CD14-positive monocyte (primary cell): ENCODE results near the gene SIM1. TPM values are rescaled to one million over a fixed set of nuclear protein-coding genes. Genes with fewer than 3 reads are reported as not detected.

ENCODE experiments used
- DNase-seq, 3 donors: peaks; one replicate each; pipeline ENCODE4 v3.0.0-alpha.2; 2011 to 2022
- H2AFZ ChIP-seq: 2 replicates; pipeline ENCODE4 v1.6.0; 2012; ENCODE audit warnings: mild to moderate bottlenecking, low read depth, low read length, inconsistent platforms; ENCODE audit not compliant: insufficient read depth, poor library complexity, severe bottlenecking
- H3K27ac ChIP-seq, 2 donors: 1 replicate in 1 of 2; 2 replicates in 1 of 2; pipeline ENCODE4 v1.5.1; 2012 to 2013; ENCODE audit warnings: low read length in 2 of 2, control low read depth in 1 of 2, inconsistent platforms in 1 of 2, low read depth in 1 of 2, mild to moderate bottlenecking in 1 of 2
- H3K27me3 ChIP-seq, 2 donors: one replicate each; pipeline versions ENCODE4 v1.6.0 to v1.6.1; 2011 to 2013; ENCODE audit warnings: low read length in 2 of 2; ENCODE audit not compliant: control insufficient read depth in 2 of 2, insufficient read depth in 2 of 2
- H3K36me3 ChIP-seq, 2 donors: replicated peaks in 1 of 2; 1 replicate in 1 of 2; 2 replicates in 1 of 2; pipeline versions ENCODE4 v1.5.1 to v1.6.1; 2012 to 2013; ENCODE audit warnings: low read length in 2 of 2, control low read depth in 1 of 2, inconsistent platforms in 1 of 2, mild to moderate bottlenecking in 1 of 2; ENCODE audit not compliant: insufficient read depth in 2 of 2, control insufficient read depth in 1 of 2
- H3K4me1 ChIP-seq, 2 donors: 1 replicate in 1 of 2; 2 replicates in 1 of 2; pipeline versions ENCODE4 v1.5.1 to v1.6.1; 2012 to 2013; ENCODE audit warnings: low read length in 2 of 2, control low read depth in 1 of 2, inconsistent platforms in 1 of 2, mild to moderate bottlenecking in 1 of 2, moderate library complexity in 1 of 2; ENCODE audit not compliant: insufficient read depth in 2 of 2, control insufficient read depth in 1 of 2
- H3K4me2 ChIP-seq: replicated peaks from 2 replicates; pipeline ENCODE3; 2012; ENCODE audit warnings: low read length, moderate library complexity, mild to moderate bottlenecking; ENCODE audit not compliant: poor library complexity, severe bottlenecking; ENCODE audit errors: extremely low read depth
- H3K4me3 ChIP-seq, 3 experiments: fragments of 200-600 bp in 1 of 3; sonication (generic) in 1 of 3; replicated peaks in 1 of 3; 1 replicate in 2 of 3; 2 replicates in 1 of 3; pipeline ENCODE4 v1.5.1; 2011 to 2013; ENCODE audit warnings: low read length in 3 of 3, mild to moderate bottlenecking in 3 of 3, control low read depth in 2 of 3, low read depth in 2 of 3, inconsistent platforms in 1 of 3, moderate library complexity in 1 of 3
- H3K79me2 ChIP-seq: 2 replicates; pipeline ENCODE4 v1.6.0; 2012; ENCODE audit warnings: mild to moderate bottlenecking, control low read depth, inconsistent platforms, low read length, moderate library complexity; ENCODE audit not compliant: insufficient read depth
- H3K9ac ChIP-seq: 2 replicates; pipeline ENCODE4 v1.6.0; 2017; ENCODE audit warnings: low read length, mild to moderate bottlenecking; ENCODE audit not compliant: insufficient read depth, poor library complexity, severe bottlenecking
- H3K9me3 ChIP-seq, 2 donors: replicated peaks in 1 of 2; 1 replicate in 1 of 2; 2 replicates in 1 of 2; pipeline versions ENCODE4 v1.5.1 to v1.6.1; 2012 to 2013; ENCODE audit warnings: low read length in 2 of 2, control low read depth in 1 of 2; ENCODE audit not compliant: control insufficient read depth in 1 of 2, insufficient read depth in 1 of 2
- H4K20me1 ChIP-seq: 2 replicates; pipeline ENCODE4 v1.6.0; 2012; ENCODE audit warnings: mild to moderate bottlenecking, low read length, control low read depth, moderate library complexity; ENCODE audit not compliant: insufficient read depth
- H3K27ac Mint-ChIP-seq, 7 donors: one replicate each; pipeline ENCODE4 v1.8.0; 2020; ENCODE audit warnings: mild to moderate bottlenecking in 7 of 7, mixed read lengths in 7 of 7, moderate library complexity in 6 of 7, inconsistent platforms in 2 of 7
- H3K27me3 Mint-ChIP-seq, 3 donors: one replicate each; pipeline ENCODE4 v1.8.0; 2021 to 2022; ENCODE audit warnings: low read depth in 3 of 3, mild to moderate bottlenecking in 3 of 3, mixed read lengths in 3 of 3, moderate library complexity in 3 of 3, inconsistent platforms in 1 of 3
- H3K36me3 Mint-ChIP-seq, 2 donors: one replicate each; pipeline ENCODE4 v1.8.0; 2020; ENCODE audit warnings: mixed read lengths in 2 of 2, inconsistent platforms in 1 of 2, mild to moderate bottlenecking in 1 of 2
- H3K4me1 Mint-ChIP-seq: one replicate; pipeline ENCODE4 v1.8.0; 2020; ENCODE audit warnings: mild to moderate bottlenecking, mixed read lengths
- H3K4me3 Mint-ChIP-seq, 2 donors: one replicate each; pipeline ENCODE4 v1.8.0; 2020; ENCODE audit warnings: mild to moderate bottlenecking in 2 of 2, mixed read lengths in 2 of 2, moderate library complexity in 1 of 2
- H3K9me3 Mint-ChIP-seq, 7 donors: one replicate each; pipeline ENCODE4 v1.8.0; 2020 to 2022; ENCODE audit warnings: mixed read lengths in 7 of 7, mild to moderate bottlenecking in 6 of 7, moderate library complexity in 6 of 7, inconsistent platforms in 2 of 7
- CTCF ChIP-seq: fragments of 200-600 bp; IDR thresholded peaks from one replicate; pipeline ENCODE4 v1.8.0; 2022; ENCODE audit warnings: antibody characterized with exemption, mild to moderate bottlenecking
- WGBS: methylation state at CpG from one replicate; pipeline ENCODE4 v1.1.5; 2013; ENCODE audit warnings: missing lambda C conversion rate; ENCODE audit not compliant: insufficient coverage; 5-methylcytosine and 5-hydroxymethylcytosine counted together
- intact Hi-C, 2 donors: fragments of 100-400 bp; cut with micrococcal nuclease; formaldehyde crosslinking; loops; one replicate each; pipeline versions ENCODE4 v1.15.0 to v1.15.1; 2023
- polyA plus RNA-seq, 3 donors: library from polyadenylated mRNA; depleted of rRNA in 1 of 3; unstranded in 2 of 3; stranded (reverse) in 1 of 3; fragments of 300-500 nt in 2 of 3; fragments of >200 nt in 1 of 3; fragmentation: Illumina TruSeq in 2 of 3; gene quantifications; 1 replicate in 2 of 3; 2 replicates in 1 of 3; pipeline ENCODE4 v1.2.3, GENCODE V29; 2012 to 2021

Gene SIM1
- polyA plus RNA-seq, 3 donors: not detected

- intact Hi-C loops: no loop called here
- H3K27me3 ChIP-seq: peaks cover 93 to 100% of the 10 kb centered on the region in 2 donors
- WGBS: 9% methylated on average over 36 of the region's 36 CpGs
- H3K4me1 Mint-ChIP-seq: peaks cover 10% of the 10 kb centered on the region
- DNase-seq: no peak
- no peak overlapping the region for H3K27ac ChIP-seq
- H3K9me3 Mint-ChIP-seq: peaks cover 3 to 41% (median 29%) of the 10 kb centered on the region in 7 donors
- H3K4me2 ChIP-seq: no peak overlapping the region
- peaks cover 0 to 12% of the 10 kb centered on the region in 2 donors for H3K36me3 Mint-ChIP-seq
- no peak overlapping the region for H3K27ac Mint-ChIP-seq
- H3K9ac ChIP-seq: no peak overlapping the region
- H3K79me2 ChIP-seq: no peaks in the 10 kb centered on the region
- no peaks in the 10 kb centered on the region for H3K36me3 ChIP-seq
- TF ChIP-seq CTCF: no peak
- H2AFZ ChIP-seq: no peak overlapping the region
- H3K27me3 Mint-ChIP-seq: peaks cover 0 to 8% (median 7%) of the 10 kb centered on the region in 3 donors
- peak overlapping the region in 1 of 2 donors; percentile 77 for H3K4me3 Mint-ChIP-seq
- no peaks in the 10 kb centered on the region for H4K20me1 ChIP-seq
- H3K9me3 ChIP-seq: peaks cover 3 to 73% of the 10 kb centered on the region in 2 donors
- H3K4me3 ChIP-seq: no peak overlapping the region
- no peaks in the 10 kb centered on the region for H3K4me1 ChIP-seq
These were observed 10.8 kb downstream of the SIM1 start for GRCh38 chr6:100453701-100454521.

- Histone ChIP-seq H4K20me1 (no peaks in the 10 kb centered on the region), H3K27me3 (peaks cover 93 to 100% of the 10 kb centered on the region in 2 donors), H3K27ac (no peak overlapping the region), H3K79me2 (no peaks in the 10 kb centered on the region), H3K4me1 (no peaks in the 10 kb centered on the region), H3K4me3 (no peak overlapping the region), H2AFZ (no peak overlapping the region), H3K9ac (no peak overlapping the region), H3K36me3 (no peaks in the 10 kb centered on the region), H3K9me3 (peaks cover 10 to 73% of the 10 kb centered on the region in 2 donors), H3K4me2 (no peak overlapping the region)
- WGBS: 8% methylated on average over 3 of the region's 3 CpGs
- Mint-ChIP-seq H3K9me3 (peaks cover 3 to 39% (median 31%) of the 10 kb centered on the region in 7 donors), H3K27ac (no peak overlapping the region), H3K4me1 (peaks cover 9% of the 10 kb centered on the region), H3K36me3 (peaks cover 0 to 10% of the 10 kb centered on the region in 2 donors), H3K4me3 (peak overlapping the region in 1 of 2 donors; percentile 77), H3K27me3 (peaks cover 0 to 17% (median 16%) of the 10 kb centered on the region in 3 donors)
- DNase-seq: no peak
- TF ChIP-seq CTCF: no peak
- intact Hi-C loops: no loop called here
These were observed 11.7 kb downstream of the SIM1 start for GRCh38 chr6:100452998-100453397.
